Duodenal mucosa (tissue), 2 donors: ENCODE data around the gene NR3C2.

Experiments
- H3K27ac ChIP-seq: one replicate; pipeline ENCODE4 v1.7.0; 2013; ENCODE audit warnings: low read depth, low read length
- H3K27me3 ChIP-seq, 2 donors: one replicate each; pipeline ENCODE4 v1.7.0; 2013; ENCODE audit warnings: low read length in 2 of 2, control low read depth in 1 of 2; ENCODE audit not compliant: insufficient read depth in 2 of 2, control insufficient read depth in 1 of 2
- H3K36me3 ChIP-seq, 2 donors: one replicate each; pipeline ENCODE4 v1.7.0; 2013; ENCODE audit warnings: low read length in 2 of 2, control low read depth in 1 of 2; ENCODE audit not compliant: insufficient read depth in 2 of 2, control insufficient read depth in 1 of 2
- H3K4me1 ChIP-seq, 2 donors: one replicate each; pipeline ENCODE4 v1.7.0; 2013; ENCODE audit warnings: low read length in 2 of 2, control low read depth in 1 of 2; ENCODE audit not compliant: insufficient read depth in 2 of 2, control insufficient read depth in 1 of 2
- H3K4me3 ChIP-seq, 2 donors: one replicate each; pipeline ENCODE4 v1.7.0; 2013; ENCODE audit warnings: low read length in 2 of 2, low read depth in 1 of 2
- H3K9ac ChIP-seq, 2 donors: one replicate each; pipeline ENCODE4 v1.7.0; 2013; ENCODE audit warnings: low read length in 2 of 2, low read depth in 1 of 2
- H3K9me3 ChIP-seq, 2 donors: one replicate each; pipeline ENCODE4 v1.7.0; 2013; ENCODE audit warnings: low read length in 2 of 2, control low read depth in 1 of 2; ENCODE audit not compliant: control insufficient read depth in 1 of 2

NR3C2 gene

DNA sequence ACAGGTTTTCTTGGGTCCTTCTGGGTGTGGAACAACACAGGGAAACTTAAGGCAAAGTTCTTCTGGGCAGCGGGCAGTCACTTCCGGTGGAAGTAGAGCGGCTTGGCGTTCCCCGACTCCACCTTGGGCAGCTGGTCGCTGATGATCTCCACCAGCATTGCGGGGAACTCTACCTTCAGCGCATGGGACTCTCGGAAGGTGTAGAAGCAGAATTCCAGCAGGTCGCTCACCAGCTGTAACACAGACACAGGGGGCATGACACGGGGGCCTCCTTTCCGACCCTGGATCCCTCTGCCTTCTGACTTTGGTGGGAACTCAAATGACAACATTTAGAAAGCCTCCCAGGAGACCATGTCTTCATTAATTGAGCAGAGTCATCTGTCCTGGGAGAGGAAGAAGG, 360.9 kb downstream of the NR3C2 start:
- H3K27ac ChIP-seq = no peak overlapping the region
- no peak overlapping the region for H3K9ac ChIP-seq
- no peak overlapping the region for H3K4me3 ChIP-seq
- H3K36me3 ChIP-seq = peaks cover 4 to 23% of the 10 kb centered on the region in 2 donors
- no peaks in the 10 kb centered on the region for H3K9me3 ChIP-seq
- H3K27me3 ChIP-seq = no peaks in the 10 kb centered on the region
- no peaks in the 10 kb centered on the region for H3K4me1 ChIP-seq

DNA sequence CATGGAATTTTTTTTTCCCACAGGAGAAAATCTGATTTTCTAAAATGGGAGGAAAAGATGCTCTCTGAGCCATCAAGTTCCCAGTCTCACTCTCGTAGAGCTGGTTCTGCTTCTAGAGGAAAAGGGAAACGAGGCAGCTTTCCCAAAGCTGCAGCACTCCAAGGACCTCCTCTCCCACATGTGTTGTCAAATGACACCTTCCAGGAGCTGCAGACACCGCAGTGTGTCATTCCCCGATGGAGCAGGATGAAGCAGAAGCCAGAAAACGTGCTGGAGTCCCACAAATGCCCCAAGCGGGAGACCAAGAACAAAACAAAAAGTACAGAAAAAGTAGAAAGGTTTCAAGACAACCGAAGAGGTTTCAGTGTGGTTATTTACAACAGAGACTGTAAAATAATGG, 362.3 kb downstream of the NR3C2 start:
- Histone ChIP-seq H3K9ac (no peak overlapping the region), H3K27ac (no peak overlapping the region), H3K4me3 (no peak overlapping the region), H3K36me3 (peaks cover 4 to 34% of the 10 kb centered on the region in 2 donors), H3K27me3 (no peaks in the 10 kb centered on the region), H3K4me1 (no peaks in the 10 kb centered on the region), H3K9me3 (peaks cover 0 to 3% of the 10 kb centered on the region in 2 donors)

DNA sequence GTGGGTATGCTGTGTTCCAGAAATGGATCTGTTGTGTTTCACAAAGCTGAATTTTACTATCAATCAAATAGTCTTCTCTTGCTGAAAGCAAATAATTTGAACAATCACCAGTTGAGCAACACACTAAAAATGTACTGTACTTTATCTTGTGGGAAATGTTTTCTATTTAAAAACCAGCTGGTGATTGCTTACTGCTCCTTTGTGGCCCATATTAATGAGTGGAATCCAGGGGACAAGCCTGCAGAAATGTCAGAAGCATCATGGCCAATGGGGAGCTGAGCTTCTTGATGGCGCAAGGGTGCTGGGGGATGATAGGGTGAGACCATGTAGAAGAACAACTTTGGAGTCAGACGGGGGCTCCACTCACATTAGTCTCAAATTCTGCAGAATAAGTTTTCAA, 364.2 kb downstream of the NR3C2 start:
- Histone ChIP-seq H3K9ac (no peak overlapping the region), H3K4me3 (no peak overlapping the region), H3K27me3 (no peaks in the 10 kb centered on the region), H3K4me1 (no peaks in the 10 kb centered on the region), H3K27ac (no peak overlapping the region), H3K9me3 (peaks cover 0 to 8% of the 10 kb centered on the region in 2 donors), H3K36me3 (peaks cover 4 to 36% of the 10 kb centered on the region in 2 donors)

DNA sequence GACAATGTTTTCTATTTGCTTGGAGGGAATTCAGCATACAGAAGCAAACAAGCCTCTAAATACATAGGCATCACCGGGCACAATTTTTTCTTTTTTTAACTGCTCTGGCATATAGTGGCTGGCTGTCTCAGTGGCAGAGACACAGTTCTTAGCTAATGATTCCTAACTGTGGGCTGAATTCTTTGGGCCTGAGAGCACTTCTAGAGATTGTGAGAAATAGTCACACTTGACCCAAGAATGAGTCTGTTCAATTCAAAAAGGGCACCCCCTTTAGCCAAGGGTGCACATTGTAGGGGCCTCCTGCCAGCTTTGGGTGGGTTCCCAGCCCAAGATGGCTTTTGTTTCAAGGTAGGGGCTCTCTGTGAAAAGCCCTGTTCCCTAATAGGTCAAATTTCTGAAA, 364.6 kb downstream of the NR3C2 start:
- Histone ChIP-seq H3K4me1 (no peaks in the 10 kb centered on the region), H3K9ac (no peak overlapping the region), H3K27ac (no peak overlapping the region), H3K4me3 (no peak overlapping the region), H3K36me3 (peaks cover 4 to 41% of the 10 kb centered on the region in 2 donors), H3K27me3 (no peaks in the 10 kb centered on the region), H3K9me3 (peaks cover 0 to 8% of the 10 kb centered on the region in 2 donors)

DNA sequence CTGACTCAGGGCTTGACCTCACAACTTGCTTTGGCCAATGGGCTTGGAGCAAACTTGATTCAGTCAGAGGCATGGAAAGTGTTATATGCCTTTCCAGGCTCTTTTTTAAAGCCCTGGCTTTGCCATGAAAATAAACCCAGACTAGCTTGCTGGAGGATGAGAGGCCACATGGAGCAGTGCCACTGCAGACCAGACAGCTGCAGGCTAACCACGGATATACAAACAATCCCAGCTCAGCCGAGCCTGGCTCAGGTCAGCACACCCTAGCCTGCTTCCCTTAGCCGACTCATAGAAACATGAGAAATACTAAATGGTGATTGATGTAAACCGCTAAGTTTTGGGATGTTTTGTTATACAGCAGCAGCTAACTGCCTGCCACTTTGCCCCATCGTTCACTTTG, 365.2 kb downstream of the NR3C2 start:
- Histone ChIP-seq H3K27me3 (no peaks in the 10 kb centered on the region), H3K9me3 (peaks cover 0 to 8% of the 10 kb centered on the region in 2 donors), H3K4me1 (no peaks in the 10 kb centered on the region), H3K4me3 (no peak overlapping the region), H3K9ac (no peak overlapping the region), H3K36me3 (peaks cover 8 to 45% of the 10 kb centered on the region in 2 donors), H3K27ac (no peak overlapping the region)

DNA sequence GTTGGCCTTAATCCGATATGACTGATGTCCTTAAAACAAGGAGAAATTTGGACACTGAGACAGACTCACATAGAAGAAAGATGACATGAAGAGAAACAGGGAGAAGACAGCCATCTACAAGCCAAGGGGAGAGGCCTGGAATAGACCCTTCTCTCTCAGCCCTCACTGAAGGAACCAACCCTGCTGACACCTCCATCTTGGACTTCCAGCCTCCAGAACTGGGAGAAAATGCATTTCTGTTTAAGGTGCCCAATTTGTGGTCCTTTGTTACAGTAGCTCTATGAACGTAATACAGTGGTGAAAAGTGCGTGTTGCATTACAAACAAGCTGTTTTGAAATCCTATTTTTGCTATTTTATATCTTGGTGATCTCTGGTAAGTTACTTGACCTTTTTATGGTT, 366.8 kb downstream of the NR3C2 start:
- H3K27ac ChIP-seq = no peak overlapping the region
- H3K9me3 ChIP-seq = peaks cover 0 to 8% of the 10 kb centered on the region in 2 donors
- peaks cover 8 to 35% of the 10 kb centered on the region in 2 donors for H3K36me3 ChIP-seq
- H3K9ac ChIP-seq = no peak overlapping the region
- H3K27me3 ChIP-seq = no peaks in the 10 kb centered on the region
- H3K4me1 ChIP-seq = no peaks in the 10 kb centered on the region
- H3K4me3 ChIP-seq = no peak overlapping the region

DNA sequence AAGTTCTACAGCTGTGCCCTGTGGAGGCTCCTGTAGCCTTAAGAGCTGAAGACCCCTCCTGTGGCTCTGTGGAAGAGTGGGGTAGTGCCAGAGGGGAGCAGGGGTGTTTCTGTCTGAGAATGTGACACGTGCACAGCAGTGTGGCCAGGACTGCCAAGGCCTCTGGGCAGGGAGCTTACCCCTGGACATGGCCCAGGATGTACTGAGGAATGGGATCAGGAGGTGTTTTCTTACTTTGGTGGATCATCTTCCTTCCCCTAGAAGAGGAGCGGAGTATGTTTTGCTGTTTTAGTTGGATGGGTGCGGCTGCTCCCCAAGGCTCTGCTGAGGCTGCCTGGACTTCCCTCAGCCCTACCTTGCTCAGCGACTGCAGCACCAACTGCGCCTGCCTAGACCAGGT, 367.8 kb downstream of the NR3C2 start:
- Histone ChIP-seq H3K9me3 (peaks cover 0 to 8% of the 10 kb centered on the region in 2 donors), H3K4me1 (no peaks in the 10 kb centered on the region), H3K9ac (no peak overlapping the region), H3K27me3 (no peaks in the 10 kb centered on the region), H3K4me3 (no peak overlapping the region), H3K36me3 (peaks cover 8 to 26% of the 10 kb centered on the region in 2 donors), H3K27ac (no peak overlapping the region)

DNA sequence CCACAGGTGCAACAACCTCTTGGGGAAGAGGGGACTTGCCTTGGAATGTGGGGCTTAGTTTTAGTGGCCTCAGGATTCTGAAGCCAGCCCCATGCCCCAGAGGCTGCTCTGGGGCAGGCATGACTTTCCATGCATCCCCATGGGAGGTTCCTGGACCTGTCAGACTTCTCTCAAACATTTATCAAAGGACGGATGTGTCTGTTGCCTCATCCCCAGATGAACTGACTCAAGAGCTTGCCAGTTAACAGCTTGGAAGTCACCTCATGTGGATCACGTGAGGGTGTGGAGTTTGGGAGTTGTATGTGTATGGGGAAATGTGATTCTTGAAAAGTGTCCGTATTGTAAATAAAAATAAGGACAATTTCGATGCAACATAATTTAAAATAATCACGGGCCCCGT, 368.9 kb downstream of the NR3C2 start:
- no peak overlapping the region for H3K4me3 ChIP-seq
- peaks cover 0 to 8% of the 10 kb centered on the region in 2 donors for H3K9me3 ChIP-seq
- H3K27ac ChIP-seq = no peak overlapping the region
- H3K27me3 ChIP-seq = no peaks in the 10 kb centered on the region
- no peak overlapping the region for H3K9ac ChIP-seq
- no peaks in the 10 kb centered on the region for H3K4me1 ChIP-seq
- peaks cover 8 to 26% of the 10 kb centered on the region in 2 donors for H3K36me3 ChIP-seq

DNA sequence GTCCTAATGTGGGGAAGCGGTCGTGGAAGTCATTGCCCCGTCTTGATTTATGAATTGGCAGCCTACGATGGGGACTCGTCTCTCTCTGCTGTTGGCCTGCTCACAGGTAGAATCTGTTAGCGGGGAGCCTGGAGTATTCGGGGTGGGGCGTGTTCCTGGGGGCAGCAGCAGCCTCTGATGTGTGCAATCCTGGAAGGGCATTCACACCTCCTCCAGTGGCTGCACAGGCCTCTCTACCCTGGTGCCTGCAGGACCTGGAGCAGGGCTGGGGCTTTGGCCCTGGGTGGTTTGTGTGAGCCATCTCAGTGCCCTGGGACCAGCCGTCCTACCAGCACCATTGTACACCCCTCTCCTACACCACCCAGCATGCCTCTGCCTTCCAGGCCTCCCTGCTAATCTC, 369.4 kb downstream of the NR3C2 start:
- Histone ChIP-seq H3K27ac (no peak overlapping the region), H3K4me1 (no peaks in the 10 kb centered on the region), H3K9me3 (peaks cover 0 to 8% of the 10 kb centered on the region in 2 donors), H3K27me3 (no peaks in the 10 kb centered on the region), H3K36me3 (peaks cover 8 to 21% of the 10 kb centered on the region in 2 donors), H3K4me3 (no peak overlapping the region), H3K9ac (no peak overlapping the region)

DNA sequence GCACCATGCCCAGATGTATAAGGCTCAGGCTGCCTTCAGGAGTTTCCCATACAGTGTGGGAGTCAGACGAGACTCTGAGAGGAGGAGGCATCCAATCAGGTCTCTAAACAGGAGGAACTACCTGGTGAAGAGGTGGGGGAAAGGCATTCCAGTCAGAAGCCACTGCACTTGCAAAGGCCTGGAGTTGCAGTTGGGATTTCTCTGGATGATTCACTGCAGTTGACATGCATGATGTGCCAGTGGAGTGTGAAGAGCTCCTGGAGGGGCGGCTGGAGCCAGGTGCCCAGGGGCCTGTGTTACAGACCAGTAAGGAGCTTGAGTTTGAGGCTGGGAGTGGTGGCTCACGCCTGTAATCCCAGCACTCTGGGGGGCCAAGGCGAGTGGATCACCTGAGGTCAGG, 371.2 kb downstream of the NR3C2 start:
- Histone ChIP-seq H3K4me1 (no peaks in the 10 kb centered on the region), H3K36me3 (peaks cover 4 to 21% of the 10 kb centered on the region in 2 donors), H3K9me3 (peaks cover 0 to 8% of the 10 kb centered on the region in 2 donors), H3K27me3 (no peaks in the 10 kb centered on the region), H3K27ac (no peak overlapping the region), H3K4me3 (no peak overlapping the region), H3K9ac (no peak overlapping the region)

DNA sequence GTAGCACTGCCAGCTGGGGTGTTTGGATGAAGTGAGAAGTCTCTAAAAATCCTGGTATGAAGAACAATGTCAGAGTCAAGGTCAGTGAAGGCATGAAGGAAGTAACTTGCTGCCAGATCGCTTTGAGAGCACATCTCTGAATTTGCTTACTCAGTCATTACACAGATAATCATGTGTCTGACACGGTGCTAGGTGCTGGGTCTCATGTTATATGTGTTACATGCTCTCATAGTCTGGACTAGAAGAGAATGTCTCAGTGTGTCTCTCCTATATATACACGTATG, 372.4 kb downstream of the NR3C2 start:
- Histone ChIP-seq H3K4me1 (no peaks in the 10 kb centered on the region), H3K27ac (no peak overlapping the region), H3K9ac (no peak overlapping the region), H3K36me3 (peaks cover 4 to 10% of the 10 kb centered on the region in 2 donors), H3K9me3 (peaks cover 0 to 3% of the 10 kb centered on the region in 2 donors), H3K27me3 (no peaks in the 10 kb centered on the region), H3K4me3 (no peak overlapping the region)
